ENCODE data around the gene ZMYND15. TPM values are rescaled to one million over a fixed set of nuclear protein-coding genes. Genes with fewer than 3 reads are reported as not detected.

The ZMYND15 gene
- total and polyA plus RNA-seq, 2 experiments from 2014 or later = 0.32 to 1.4 TPM

- H3K4me1 Mint-ChIP-seq = no peaks in the 10 kb centered on the region; the same call in 2 of the 3 replicates
- ATAC-seq (no peak), DNase-seq (ENCODE audit: low spot score) (no peak)
- Histone ChIP-seq H3K4me3 (no peak overlapping the region), H3K4me2 (no peak overlapping the region), H3F3A (replicated peaks; ENCODE audit: low read depth) (no peaks in the 10 kb centered on the region), H3K27me3 (ENCODE audit: insufficient read depth) (no peaks in the 10 kb centered on the region), H2AFZ (no peak overlapping the region), H3K79me2 (replicated peaks; ENCODE audit: insufficient read depth) (peaks cover 7% of the 10 kb centered on the region; the same call in 1 of the 2 replicates), H4K20me1 (replicated peaks; ENCODE audit: insufficient read depth) (no peaks in the 10 kb centered on the region; the same call in 1 of the 2 replicates), H3K36me3 (ENCODE audit: insufficient read depth) (no peaks in the 10 kb centered on the region; the same call in 1 of the 2 replicates), H3K4me1 (ENCODE audit: insufficient read depth) (no peaks in the 10 kb centered on the region), H3K27ac (ENCODE audit: low read depth) (no peak overlapping the region), H3K9me2 (ENCODE audit: insufficient read depth) (no peaks in the 10 kb centered on the region)
- no peak overlapping the region for H3K27ac Mint-ChIP-seq
- peaks cover 37% of the 10 kb centered on the region for H3K36me3 Mint-ChIP-seq (ENCODE audit: low read depth)
- peaks cover 18% of the 10 kb centered on the region for H3K27me3 Mint-ChIP-seq (ENCODE audit: insufficient read depth, low read depth, poor library complexity)
- TF ChIP-seq ZNF114 (CRISPR knock-in tag; IDR thresholded peaks at IDR 0.05) (no peak), STAT1 (IDR thresholded peaks at IDR 0.05; ENCODE audit: unreplicated experiment) (no peak), ZNF462 (CRISPR knock-in tag; IDR thresholded peaks at IDR 0.05) (no peak), REST (IDR thresholded peaks at IDR 0.05; ENCODE audit: unreplicated experiment) (no peak), JUNB (IDR thresholded peaks at IDR 0.05; ENCODE audit: unreplicated experiment) (no peak), POLR2AphosphoS5 (IDR thresholded peaks at IDR 0.05; ENCODE audit: low read depth) (no peak), NANOG (IDR thresholded peaks at IDR 0.05; ENCODE audit: borderline replicate concordance) (no peak), CREB1 (CRISPR knock-in tag; IDR thresholded peaks at IDR 0.05; ENCODE audit: low read depth) (no peak), EZH2phosphoT487 (IDR thresholded peaks at IDR 0.05; ENCODE audit: unreplicated experiment) (no peak), CTCF (conservative IDR thresholded peaks at IDR 0.05; ENCODE audit: low read depth in 2 of 2) (no peak), EZH2 (IDR thresholded peaks at IDR 0.05; ENCODE audit: low read depth, unreplicated experiment) (no peak), ETS1 (IDR thresholded peaks at IDR 0.05) (no peak), ZNF331 (CRISPR knock-in tag; IDR thresholded peaks at IDR 0.05; ENCODE audit: low read depth) (no peak)
- H3K9me3 Mint-ChIP-seq = no peaks in the 10 kb centered on the region
- no peak overlapping the region for H3K4me3 Mint-ChIP-seq
Observed at GRCh38 chr17:4718276-4718675, 21.4 kb upstream of the ZMYND15 start.

Measured in GM23338 (cell line).